Measurements from ENCODE around the gene DNM3.

DNA sequence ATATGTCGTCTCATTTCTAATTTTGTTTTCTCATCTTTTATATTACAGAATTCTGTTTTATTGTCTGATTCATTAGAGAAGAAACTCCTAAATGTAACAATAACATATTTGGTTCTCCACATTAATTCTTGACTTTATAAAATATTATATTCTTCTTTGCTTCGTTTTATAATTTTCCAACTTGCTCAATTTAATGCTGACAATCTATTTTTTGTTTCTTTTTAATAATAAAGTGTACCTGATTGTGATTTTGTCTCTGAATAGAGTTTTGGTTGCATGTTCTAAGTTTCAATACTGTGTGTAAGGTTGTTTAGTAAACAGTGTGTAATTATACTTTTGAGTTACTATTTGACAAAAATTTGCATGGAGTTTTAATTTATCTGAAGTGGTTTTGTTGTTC is 448.1 kb downstream of the DNM3 start:
- no peak for TF ChIP-seq EZH2 (IDR thresholded peaks at IDR 0.05; ENCODE audit: insufficient read depth, poor library complexity, severe bottlenecking)
- no peak for TF ChIP-seq EZH2phosphoT487 (IDR thresholded peaks at IDR 0.05; ENCODE audit: insufficient read depth, low read depth)

Measured in GM23248 (cell line).